Neural crest cell (in vitro differentiated cells): ENCODE results near the gene COL8A2. TPM values are rescaled to one million over a fixed set of nuclear protein-coding genes. Genes with fewer than 3 reads are reported as not detected.

ENCODE experiments used
- DNase-seq: peaks from one replicate; pipeline ENCODE4 v3.0.0; 2021; ENCODE audit warnings: low read depth, mixed read lengths, low spot score
- H3K27ac Mint-ChIP-seq: one replicate; pipeline ENCODE4 v1.8.0; 2021; ENCODE audit warnings: mild to moderate bottlenecking, mixed read lengths; ENCODE audit not compliant: unreplicated experiment
- H3K27me3 Mint-ChIP-seq: 2 replicates; pipeline ENCODE4 v1.8.0; 2021; ENCODE audit warnings: low read depth, mild to moderate bottlenecking, mixed read lengths
- H3K36me3 Mint-ChIP-seq: 2 replicates; pipeline ENCODE4 v1.8.0; 2021; ENCODE audit warnings: low read depth, mild to moderate bottlenecking, mixed read lengths
- H3K4me1 Mint-ChIP-seq: 2 replicates; pipeline ENCODE4 v1.8.0; 2021; ENCODE audit warnings: mixed read lengths
- H3K4me3 Mint-ChIP-seq: one replicate; pipeline ENCODE4 v1.8.0; 2021; ENCODE audit warnings: mild to moderate bottlenecking, mixed read lengths
- H3K9me3 Mint-ChIP-seq: 2 replicates; pipeline ENCODE4 v1.8.0; 2021; ENCODE audit warnings: mixed read lengths
- total RNA-seq: library from RNA; stranded (reverse); gene quantifications from 2 replicates; pipeline ENCODE4 v1.2.1, GENCODE V29; 2021
- TF ChIP-seq, protein P1 (sequence below): fragments of 200-600 bp; sonication (generic); conservative IDR thresholded peaks from 2 replicates; pipeline ENCODE4 v1.5.0; 2021; ENCODE audit warnings: antibody characterized with exemption, mild to moderate bottlenecking

The COL8A2 gene
- total RNA-seq, 1 donor from 2014 or later, result 0.09 TPM

DNA sequence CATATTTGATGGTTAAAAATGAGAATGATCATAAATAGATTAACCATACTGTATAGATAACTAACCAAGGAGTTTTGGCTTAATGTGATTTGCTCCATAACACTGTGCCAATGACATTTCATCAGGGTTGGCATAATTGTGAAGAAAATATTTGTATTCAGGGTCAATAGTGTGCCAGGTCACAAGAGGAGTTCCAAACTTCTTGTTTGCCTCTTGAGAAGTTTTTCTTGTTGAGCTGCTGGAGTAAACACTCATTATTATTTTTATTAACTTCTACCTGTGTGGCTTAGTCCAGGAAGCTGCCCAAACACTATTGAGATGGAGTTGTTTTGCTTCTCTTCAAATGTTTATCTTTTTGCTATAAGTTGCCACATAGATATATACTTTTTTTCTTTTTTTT, 38.4 kb upstream of the COL8A2 start:
- no peak for DNase-seq
- H3K27ac Mint-ChIP-seq, result no peak overlapping the region
- TF ChIP-seq, protein P1, sequence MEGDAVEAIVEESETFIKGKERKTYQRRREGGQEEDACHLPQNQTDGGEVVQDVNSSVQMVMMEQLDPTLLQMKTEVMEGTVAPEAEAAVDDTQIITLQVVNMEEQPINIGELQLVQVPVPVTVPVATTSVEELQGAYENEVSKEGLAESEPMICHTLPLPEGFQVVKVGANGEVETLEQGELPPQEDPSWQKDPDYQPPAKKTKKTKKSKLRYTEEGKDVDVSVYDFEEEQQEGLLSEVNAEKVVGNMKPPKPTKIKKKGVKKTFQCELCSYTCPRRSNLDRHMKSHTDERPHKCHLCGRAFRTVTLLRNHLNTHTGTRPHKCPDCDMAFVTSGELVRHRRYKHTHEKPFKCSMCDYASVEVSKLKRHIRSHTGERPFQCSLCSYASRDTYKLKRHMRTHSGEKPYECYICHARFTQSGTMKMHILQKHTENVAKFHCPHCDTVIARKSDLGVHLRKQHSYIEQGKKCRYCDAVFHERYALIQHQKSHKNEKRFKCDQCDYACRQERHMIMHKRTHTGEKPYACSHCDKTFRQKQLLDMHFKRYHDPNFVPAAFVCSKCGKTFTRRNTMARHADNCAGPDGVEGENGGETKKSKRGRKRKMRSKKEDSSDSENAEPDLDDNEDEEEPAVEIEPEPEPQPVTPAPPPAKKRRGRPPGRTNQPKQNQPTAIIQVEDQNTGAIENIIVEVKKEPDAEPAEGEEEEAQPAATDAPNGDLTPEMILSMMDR, result no peak
- peak overlapping the region; percentile 33 for H3K4me3 Mint-ChIP-seq
- peaks cover 9% of the 10 kb centered on the region for H3K36me3 Mint-ChIP-seq
- H3K27me3 Mint-ChIP-seq, result no peaks in the 10 kb centered on the region
- H3K4me1 Mint-ChIP-seq, result peaks cover 59% of the 10 kb centered on the region
- H3K9me3 Mint-ChIP-seq, result no peaks in the 10 kb centered on the region

DNA sequence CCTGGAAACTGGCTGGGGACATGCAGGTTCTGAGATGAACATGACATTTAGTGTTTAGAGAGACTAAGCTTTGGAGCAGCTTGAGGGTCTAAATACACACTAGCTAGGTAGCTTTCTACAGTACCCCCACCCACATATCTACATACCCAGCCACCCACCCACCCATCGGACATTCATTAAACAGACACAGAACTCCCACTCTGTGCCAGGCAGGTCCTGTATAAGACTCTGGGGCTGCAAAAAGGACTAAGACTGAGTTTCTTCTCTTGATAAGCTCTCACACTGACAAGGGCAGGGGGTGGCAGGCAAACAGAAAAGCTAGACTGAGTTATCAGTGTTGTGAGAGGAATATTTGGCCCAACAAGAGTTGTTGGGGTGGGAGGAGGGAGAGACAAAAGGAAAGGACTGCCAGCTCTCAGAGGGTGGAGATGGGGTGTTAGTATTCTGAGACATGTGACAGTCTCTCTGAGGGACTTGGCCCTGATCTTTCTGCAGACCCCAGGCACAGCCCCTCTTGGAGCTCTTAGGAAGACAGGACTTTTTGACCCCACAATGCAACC, 37.7 kb upstream of the COL8A2 start:
- TF ChIP-seq, protein P1, result no peak
- peaks cover 66% of the 10 kb centered on the region for H3K4me1 Mint-ChIP-seq
- DNase-seq, result no peak
- H3K36me3 Mint-ChIP-seq, result peaks cover 9% of the 10 kb centered on the region
- no peaks in the 10 kb centered on the region for H3K9me3 Mint-ChIP-seq
- peak overlapping the region; percentile 53 for H3K4me3 Mint-ChIP-seq
- H3K27ac Mint-ChIP-seq, result peak overlapping the region; percentile 85
- H3K27me3 Mint-ChIP-seq, result no peaks in the 10 kb centered on the region

DNA sequence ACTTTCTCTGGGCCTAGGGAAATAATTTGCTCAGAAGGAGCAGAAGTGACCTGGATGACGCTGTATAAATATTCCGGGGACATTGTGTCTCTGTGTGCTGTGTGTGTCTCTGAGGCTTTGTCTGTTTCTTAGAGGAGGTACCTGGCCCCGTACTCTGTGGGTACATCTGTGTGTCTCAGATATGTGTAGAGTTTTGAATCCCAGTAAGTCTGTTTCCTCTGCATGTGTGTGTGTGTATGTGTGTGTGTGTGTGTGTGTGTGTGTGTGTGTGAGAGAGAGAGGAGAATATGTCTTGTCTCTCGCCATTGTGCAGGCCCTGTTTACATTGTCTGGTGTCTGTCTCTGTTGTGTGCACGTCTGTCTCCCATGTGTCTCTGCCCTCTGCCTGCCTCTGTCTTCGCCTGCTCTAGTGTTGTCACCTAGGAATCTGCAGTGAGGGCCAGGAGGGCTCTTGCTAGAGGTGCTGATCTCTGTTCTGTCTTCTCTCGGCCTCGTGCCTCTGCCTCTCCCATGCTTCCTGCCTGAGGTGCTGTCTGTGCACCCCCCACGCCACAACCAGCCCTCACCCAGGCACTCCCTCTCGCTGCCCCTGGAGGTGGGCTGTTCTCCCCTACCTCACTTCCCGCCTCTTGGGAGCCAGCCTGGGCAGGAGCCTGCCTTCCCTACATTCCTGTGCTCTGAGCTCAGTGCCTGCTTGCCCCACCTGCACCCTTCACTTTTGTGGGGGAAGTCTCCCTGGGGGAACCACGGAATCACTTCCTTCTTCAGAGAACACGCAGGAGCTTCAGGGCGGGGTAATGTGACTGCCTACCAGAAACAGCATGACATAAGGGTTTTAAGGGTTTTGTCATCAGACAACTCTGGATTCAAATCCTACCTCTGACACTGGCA, 36.9 kb upstream of the COL8A2 start:
- H3K27me3 Mint-ChIP-seq, result no peaks in the 10 kb centered on the region
- H3K36me3 Mint-ChIP-seq, result peaks cover 9% of the 10 kb centered on the region
- peaks cover 69% of the 10 kb centered on the region for H3K4me1 Mint-ChIP-seq
- DNase-seq, result no peak
- H3K9me3 Mint-ChIP-seq, result no peaks in the 10 kb centered on the region
- TF ChIP-seq, protein P1, result no peak
- peak overlapping the region; percentile 91 for H3K4me3 Mint-ChIP-seq
- peak overlapping the region; percentile 84 for H3K27ac Mint-ChIP-seq

DNA sequence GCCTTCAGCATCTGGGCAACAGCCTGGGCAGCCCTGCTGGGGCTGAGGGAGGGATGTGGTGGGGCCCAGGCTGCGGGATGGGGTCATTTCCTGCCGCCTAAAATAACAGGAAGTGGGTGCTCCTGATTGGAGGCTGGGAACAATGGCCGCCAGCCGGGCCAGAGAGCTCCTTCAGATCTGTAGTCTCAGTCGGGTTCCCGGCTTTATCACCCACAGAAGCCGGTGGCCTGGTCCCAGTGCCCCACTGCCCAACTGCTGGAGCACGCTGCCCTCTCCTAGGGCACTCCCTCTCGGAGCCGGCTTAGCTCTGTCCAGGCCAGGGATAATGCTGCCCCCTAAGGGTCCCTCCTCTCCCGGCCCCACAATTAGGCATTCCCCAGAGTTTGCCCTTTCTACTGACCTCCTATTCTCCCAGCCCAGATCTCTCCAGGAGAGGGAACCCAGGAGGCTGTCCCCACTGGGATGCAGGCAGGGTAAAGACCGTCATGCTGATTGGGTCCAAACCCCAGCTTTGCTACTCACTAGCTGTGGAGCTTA, 36.0 kb upstream of the COL8A2 start:
- TF ChIP-seq, protein P1, result peak; percentile 23
- peaks cover 7% of the 10 kb centered on the region for H3K36me3 Mint-ChIP-seq
- H3K27me3 Mint-ChIP-seq, result no peaks in the 10 kb centered on the region
- H3K9me3 Mint-ChIP-seq, result no peaks in the 10 kb centered on the region
- peak overlapping the region; percentile 91 for H3K4me3 Mint-ChIP-seq
- H3K27ac Mint-ChIP-seq, result peak overlapping the region; percentile 84
- DNase-seq, result peak; percentile 36
- H3K4me1 Mint-ChIP-seq, result peaks cover 63% of the 10 kb centered on the region

DNA sequence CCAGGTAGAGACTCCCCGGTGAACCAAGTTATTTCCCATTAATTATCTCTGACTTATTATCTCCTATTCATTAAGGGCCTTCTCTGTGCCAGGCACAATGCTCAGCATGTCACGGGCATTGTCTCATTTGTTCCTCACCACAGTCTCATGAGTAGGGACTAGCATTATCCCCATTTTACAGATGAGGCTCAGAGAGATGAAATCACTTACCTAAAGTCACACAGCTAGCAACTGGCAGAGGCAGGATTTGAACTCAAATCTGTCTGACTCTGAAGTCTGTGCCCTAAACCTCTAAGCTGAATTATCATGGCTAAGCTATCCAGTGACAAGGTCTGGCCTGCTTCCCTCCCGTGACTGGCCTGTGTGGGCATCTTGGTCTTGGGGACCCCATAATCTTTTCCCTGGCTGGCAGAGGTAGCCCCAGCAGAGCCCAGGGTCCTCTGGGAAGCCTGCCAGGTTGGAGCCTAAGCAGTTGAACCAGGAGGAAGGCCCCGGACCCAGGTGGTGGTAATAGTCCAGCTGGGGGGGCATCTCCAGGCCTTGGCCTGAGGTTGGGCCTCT, 35.4 kb upstream of the COL8A2 start:
- Mint-ChIP-seq H3K27ac (peak overlapping the region; percentile 84), H3K4me1 (peaks cover 60% of the 10 kb centered on the region), H3K27me3 (no peaks in the 10 kb centered on the region), H3K4me3 (peak overlapping the region; percentile 91), H3K36me3 (peaks cover 7% of the 10 kb centered on the region), H3K9me3 (no peaks in the 10 kb centered on the region)
- TF ChIP-seq, protein P1, result no peak
- no peak for DNase-seq
